CD8-positive, alpha-beta memory T cell (primary cell): ENCODE data around the gene TMEM91. TPM values are rescaled to one million over a fixed set of nuclear protein-coding genes. Genes with fewer than 3 reads are reported as not detected.

Experiments used
- CTCF ChIA-PET: fragments of 350-600 bp; sonication (Branson Sonifier 250); formaldehyde crosslinking; loops from one replicate; lab custom pipeline; 2021; ENCODE audit warnings: antibody characterized with exemption; lab: Charles Lee
- POLR2A ChIA-PET: fragments of 350-600 bp; sonication (Branson Sonifier 250); formaldehyde crosslinking; loops from one replicate; lab custom pipeline; 2021; ENCODE audit warnings: antibody characterized with exemption; lab: Charles Lee
- DNase-seq, 5 donors: peaks; one replicate each; pipeline versions ENCODE4 v3.0.0 to v3.0.0-alpha.2; 2020 to 2022; ENCODE audit warnings: mixed read lengths in 1 of 5
- H3K27ac ChIP-seq: one replicate; pipeline ENCODE4 v1.7.0; 2013; ENCODE audit warnings: low read depth, mild to moderate bottlenecking, low read length, moderate library complexity
- H3K27me3 ChIP-seq: 2 replicates; pipeline ENCODE4 v1.7.0; 2013; ENCODE audit warnings: low read length, mild to moderate bottlenecking; ENCODE audit not compliant: insufficient read depth, poor library complexity, severe bottlenecking
- H3K36me3 ChIP-seq: 2 replicates; pipeline ENCODE4 v1.7.0; 2013; ENCODE audit warnings: mild to moderate bottlenecking, low read length, moderate library complexity; ENCODE audit not compliant: insufficient read depth
- H3K4me1 ChIP-seq: 2 replicates; pipeline ENCODE4 v1.7.0; 2013; ENCODE audit warnings: mild to moderate bottlenecking, low read length, moderate library complexity; ENCODE audit not compliant: insufficient read depth
- H3K4me3 ChIP-seq: 2 replicates; pipeline ENCODE4 v1.7.0; 2013; ENCODE audit warnings: mild to moderate bottlenecking, low read length
- H3K9me3 ChIP-seq: 2 replicates; pipeline ENCODE4 v1.7.0; 2013; ENCODE audit warnings: mild to moderate bottlenecking, low read length
- H3K27ac Mint-ChIP-seq, 8 donors: one replicate each; pipeline ENCODE4 v1.8.0; 2020 to 2021; ENCODE audit warnings: mixed read lengths in 8 of 8, mild to moderate bottlenecking in 6 of 8, inconsistent platforms in 3 of 8, moderate library complexity in 3 of 8
- H3K27me3 Mint-ChIP-seq, 2 donors: one replicate each; pipeline ENCODE4 v1.8.0; 2020 to 2021; ENCODE audit warnings: mixed read lengths in 2 of 2, mild to moderate bottlenecking in 1 of 2, moderate library complexity in 1 of 2
- H3K36me3 Mint-ChIP-seq, 3 donors: one replicate each; pipeline ENCODE4 v1.8.0; 2020 to 2021; ENCODE audit warnings: mixed read lengths in 3 of 3, inconsistent platforms in 1 of 3, mild to moderate bottlenecking in 1 of 3
- H3K4me1 Mint-ChIP-seq, 3 donors: one replicate each; pipeline ENCODE4 v1.8.0; 2020 to 2021; ENCODE audit warnings: mixed read lengths in 3 of 3, inconsistent platforms in 1 of 3, mild to moderate bottlenecking in 1 of 3
- H3K4me3 Mint-ChIP-seq, 7 donors: one replicate each; pipeline ENCODE4 v1.8.0; 2020 to 2021; ENCODE audit warnings: mixed read lengths in 7 of 7, mild to moderate bottlenecking in 6 of 7, moderate library complexity in 4 of 7, inconsistent platforms in 2 of 7
- H3K9me3 Mint-ChIP-seq, 5 donors: one replicate each; pipeline ENCODE4 v1.8.0; 2020 to 2022; ENCODE audit warnings: mixed read lengths in 5 of 5, mild to moderate bottlenecking in 3 of 5, moderate library complexity in 2 of 5, inconsistent platforms in 1 of 5
- polyA plus RNA-seq: library from polyadenylated mRNA; unstranded; fragments of 300-500 nt; fragmentation: Illumina TruSeq; gene quantifications from one replicate; pipeline ENCODE4 v1.2.3, GENCODE V29; 2021
- total RNA-seq, 2 experiments: library from RNA; stranded (reverse); gene quantifications; one replicate each; pipeline ENCODE4 v1.2.3, GENCODE V29; 2021

Gene TMEM91
- total and polyA plus RNA-seq, 3 experiments from 2014 or later = 2.6 to 3.8 (median 3.7) TPM

DNA sequence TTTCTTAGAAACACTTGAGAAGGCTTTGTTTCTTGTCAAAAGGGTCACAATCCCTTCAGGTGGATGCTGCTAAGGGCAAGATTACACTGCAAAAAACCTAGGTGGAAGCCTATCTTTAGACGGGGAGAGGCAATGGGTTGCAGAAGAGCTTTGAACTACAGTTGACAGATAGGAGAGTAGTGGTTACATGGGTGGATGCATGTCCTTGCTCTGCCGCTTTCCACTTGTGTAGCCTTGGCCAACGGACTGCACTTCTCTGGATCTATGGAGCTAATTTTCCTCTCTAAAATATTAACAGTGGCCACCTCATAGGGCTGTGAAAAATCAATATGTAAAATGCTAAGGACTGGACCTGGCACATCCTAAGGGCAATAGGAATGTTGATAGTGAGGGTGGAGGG lies 22.3 kb downstream of the TMEM91 start:
- peaks cover 46 to 65% (median 53%) of the 10 kb centered on the region in 3 donors for H3K4me1 Mint-ChIP-seq
- peak overlapping the region; percentile 89 to 100 (median 100) for H3K27ac Mint-ChIP-seq
- H3K36me3 Mint-ChIP-seq = peaks cover 0 to 30% (median 0%) of the 10 kb centered on the region in 3 donors
- no peak for DNase-seq
- peak overlapping the region; percentile 97 for H3K4me3 ChIP-seq
- no peaks in the 10 kb centered on the region for H3K9me3 Mint-ChIP-seq
- H3K36me3 ChIP-seq = peaks cover 6% of the 10 kb centered on the region
- H3K4me3 Mint-ChIP-seq = peak overlapping the region; percentile 87 to 98 (median 97)
- peaks cover 27% of the 10 kb centered on the region for H3K4me1 ChIP-seq
- no peaks in the 10 kb centered on the region for H3K27me3 Mint-ChIP-seq
- ChIA-PET POLR2A (no interaction called here), CTCF (no interaction called here)
- peak overlapping the region; percentile 91 for H3K27ac ChIP-seq
- no peaks in the 10 kb centered on the region for H3K27me3 ChIP-seq
- no peaks in the 10 kb centered on the region for H3K9me3 ChIP-seq

DNA sequence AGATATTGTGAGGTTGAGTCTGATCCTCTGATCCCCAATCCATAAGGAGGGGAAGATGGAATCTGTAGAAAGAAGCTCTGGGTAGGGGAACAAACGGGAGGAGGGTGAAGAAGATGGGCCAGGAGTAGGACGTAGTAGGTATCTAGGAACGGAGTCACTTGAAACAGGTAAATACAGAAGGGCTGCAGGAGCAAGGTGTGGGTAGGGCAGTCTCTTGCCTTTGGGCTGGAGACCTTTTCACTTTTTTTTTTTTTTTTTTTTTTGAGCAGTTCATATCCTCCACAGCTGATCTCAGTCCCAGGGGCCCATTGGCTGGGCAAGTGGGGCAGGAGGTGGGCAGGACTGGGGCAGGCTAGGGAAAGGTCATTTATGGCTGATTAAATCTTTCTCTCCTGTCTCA lies 22.8 kb downstream of the TMEM91 start:
- no peak for DNase-seq
- H3K4me1 ChIP-seq = peaks cover 27% of the 10 kb centered on the region
- Mint-ChIP-seq H3K4me3 (peak overlapping the region; percentile 87 to 98 (median 97)), H3K4me1 (peaks cover 46 to 65% (median 53%) of the 10 kb centered on the region in 3 donors), H3K27ac (peak overlapping the region in 7 of 8 donors; percentile 6 to 100 (median 100)), H3K9me3 (no peaks in the 10 kb centered on the region), H3K36me3 (peaks cover 0 to 28% (median 0%) of the 10 kb centered on the region in 3 donors), H3K27me3 (no peaks in the 10 kb centered on the region)
- H3K4me3 ChIP-seq = peak overlapping the region; percentile 97
- H3K27ac ChIP-seq = peak overlapping the region; percentile 91
- no peaks in the 10 kb centered on the region for H3K27me3 ChIP-seq
- ChIA-PET CTCF (no interaction called here), POLR2A (interaction anchor here (1.1 kb wide), 1 partner anchor 14 kb away, joined by 3 read pairs; no protein-coding TSS in a partner anchor)
- peaks cover 6% of the 10 kb centered on the region for H3K36me3 ChIP-seq
- no peaks in the 10 kb centered on the region for H3K9me3 ChIP-seq

DNA sequence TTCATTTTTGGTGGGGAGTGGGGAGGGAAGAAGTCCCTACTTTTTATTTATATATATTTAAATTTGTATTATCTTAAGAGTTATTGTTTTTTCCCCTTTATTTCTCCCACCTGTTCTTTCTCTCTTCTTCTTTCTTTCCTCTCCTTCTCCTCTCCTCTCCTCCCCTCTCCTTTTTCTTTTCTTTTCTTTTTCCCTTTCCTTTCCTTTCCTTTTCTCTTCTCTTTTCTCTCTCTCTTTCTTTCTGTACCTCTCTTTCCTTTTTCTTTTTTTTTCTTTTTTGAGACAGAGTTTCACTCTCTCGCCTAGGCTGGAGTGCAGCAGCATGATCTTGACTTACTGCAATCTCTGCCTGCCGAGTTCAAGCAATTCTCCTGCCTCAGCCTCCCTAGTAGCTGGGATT lies 23.2 kb downstream of the TMEM91 start:
- H3K4me3 ChIP-seq = no peak overlapping the region
- DNase-seq = no peak
- Mint-ChIP-seq H3K36me3 (peaks cover 0 to 28% (median 0%) of the 10 kb centered on the region in 3 donors), H3K27ac (peak overlapping the region in 5 of 8 donors; percentile 36 to 96 (median 73)), H3K4me3 (peak overlapping the region in 6 of 7 donors; percentile 28 to 97 (median 96)), H3K4me1 (peaks cover 46 to 65% (median 53%) of the 10 kb centered on the region in 3 donors), H3K9me3 (no peaks in the 10 kb centered on the region), H3K27me3 (no peaks in the 10 kb centered on the region)
- H3K4me1 ChIP-seq = peaks cover 27% of the 10 kb centered on the region
- no peaks in the 10 kb centered on the region for H3K27me3 ChIP-seq
- no peaks in the 10 kb centered on the region for H3K9me3 ChIP-seq
- H3K36me3 ChIP-seq = peaks cover 6% of the 10 kb centered on the region
- H3K27ac ChIP-seq = no peak overlapping the region
- ChIA-PET POLR2A (interaction anchor here (1.1 kb wide), 1 partner anchor 15 kb away, joined by 3 read pairs; no protein-coding TSS in a partner anchor), CTCF (no interaction called here)

DNA sequence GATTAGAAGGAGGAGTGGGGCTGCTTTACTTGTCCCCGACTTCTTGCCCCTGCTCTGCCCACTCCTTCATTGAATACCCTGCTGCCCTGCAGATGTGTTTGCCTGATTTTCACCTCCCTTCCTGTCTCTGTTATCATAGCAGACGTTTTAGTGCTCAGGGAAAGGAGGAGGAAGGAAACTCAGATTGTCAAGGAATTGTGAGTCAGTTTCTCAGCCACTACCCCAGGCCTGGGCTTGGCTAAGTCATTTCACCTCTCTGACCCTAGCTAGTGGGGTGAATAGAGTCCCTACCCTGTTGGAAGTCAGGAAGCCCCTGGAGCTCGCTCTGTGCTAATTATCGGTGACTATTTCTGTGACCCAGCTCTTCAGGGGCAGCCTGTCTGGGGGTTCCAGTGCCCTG lies 25.1 kb downstream of the TMEM91 start:
- ChIA-PET POLR2A (no interaction called here), CTCF (interaction anchor here (1.2 kb wide), 1 partner anchor 36 kb away, joined by 4 read pairs; no protein-coding TSS in a partner anchor)
- no peak for DNase-seq

DNA sequence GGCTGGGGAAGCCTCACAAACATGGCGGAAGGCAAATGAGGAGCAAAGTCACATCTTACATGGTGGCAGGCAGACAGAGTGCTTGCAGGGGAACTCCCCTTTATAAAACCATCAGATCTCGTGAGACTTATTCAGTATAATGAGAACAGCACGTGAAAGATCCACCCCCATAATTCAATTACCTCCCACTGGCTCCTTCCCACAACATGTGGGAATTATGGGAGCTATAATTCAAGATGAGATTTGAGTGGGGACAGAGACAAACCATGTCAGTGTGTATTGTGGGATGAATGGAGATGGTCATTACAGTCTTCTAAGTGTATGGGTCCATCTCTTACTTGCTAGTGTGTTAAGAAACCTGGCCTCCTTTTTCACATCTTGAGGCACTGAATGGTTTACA lies 25.7 kb downstream of the TMEM91 start:
- Mint-ChIP-seq H3K27me3 (no peaks in the 10 kb centered on the region), H3K36me3 (peaks cover 0 to 30% (median under 1%) of the 10 kb centered on the region in 3 donors), H3K4me1 (peaks cover 31 to 54% (median 36%) of the 10 kb centered on the region in 3 donors), H3K27ac (peak overlapping the region in 2 of 8 donors; percentile 22 to 63), H3K9me3 (no peaks in the 10 kb centered on the region), H3K4me3 (peak overlapping the region in 1 of 7 donors; percentile 51)
- no peak overlapping the region for H3K4me3 ChIP-seq
- peaks cover 6% of the 10 kb centered on the region for H3K36me3 ChIP-seq
- no peak for DNase-seq
- no peaks in the 10 kb centered on the region for H3K9me3 ChIP-seq
- peaks cover 13% of the 10 kb centered on the region for H3K4me1 ChIP-seq
- POLR2A ChIA-PET = no interaction called here
- no peak overlapping the region for H3K27ac ChIP-seq
- H3K27me3 ChIP-seq = no peaks in the 10 kb centered on the region
- CTCF ChIA-PET = interaction anchor here (1.2 kb wide), 1 partner anchor 36 kb away, joined by 4 read pairs; no protein-coding TSS in a partner anchor

More for the DNA sequence above, 25.1 kb downstream of the TMEM91 start:
- H3K36me3 Mint-ChIP-seq = peaks cover 0 to 28% (median 0%) of the 10 kb centered on the region in 3 donors
- no peaks in the 10 kb centered on the region for H3K9me3 Mint-ChIP-seq
- peak overlapping the region in 2 of 8 donors; percentile 63 to 66 for H3K27ac Mint-ChIP-seq
- Histone ChIP-seq H3K27me3 (no peaks in the 10 kb centered on the region), H3K4me3 (no peak overlapping the region), H3K4me1 (peaks cover 14% of the 10 kb centered on the region), H3K36me3 (peaks cover 6% of the 10 kb centered on the region), H3K9me3 (no peaks in the 10 kb centered on the region), H3K27ac (no peak overlapping the region)
- H3K27me3 Mint-ChIP-seq = no peaks in the 10 kb centered on the region
- H3K4me1 Mint-ChIP-seq = peaks cover 35 to 56% (median 41%) of the 10 kb centered on the region in 3 donors
- H3K4me3 Mint-ChIP-seq = peak overlapping the region in 3 of 7 donors; percentile 17 to 51 (median 29)

DNA sequence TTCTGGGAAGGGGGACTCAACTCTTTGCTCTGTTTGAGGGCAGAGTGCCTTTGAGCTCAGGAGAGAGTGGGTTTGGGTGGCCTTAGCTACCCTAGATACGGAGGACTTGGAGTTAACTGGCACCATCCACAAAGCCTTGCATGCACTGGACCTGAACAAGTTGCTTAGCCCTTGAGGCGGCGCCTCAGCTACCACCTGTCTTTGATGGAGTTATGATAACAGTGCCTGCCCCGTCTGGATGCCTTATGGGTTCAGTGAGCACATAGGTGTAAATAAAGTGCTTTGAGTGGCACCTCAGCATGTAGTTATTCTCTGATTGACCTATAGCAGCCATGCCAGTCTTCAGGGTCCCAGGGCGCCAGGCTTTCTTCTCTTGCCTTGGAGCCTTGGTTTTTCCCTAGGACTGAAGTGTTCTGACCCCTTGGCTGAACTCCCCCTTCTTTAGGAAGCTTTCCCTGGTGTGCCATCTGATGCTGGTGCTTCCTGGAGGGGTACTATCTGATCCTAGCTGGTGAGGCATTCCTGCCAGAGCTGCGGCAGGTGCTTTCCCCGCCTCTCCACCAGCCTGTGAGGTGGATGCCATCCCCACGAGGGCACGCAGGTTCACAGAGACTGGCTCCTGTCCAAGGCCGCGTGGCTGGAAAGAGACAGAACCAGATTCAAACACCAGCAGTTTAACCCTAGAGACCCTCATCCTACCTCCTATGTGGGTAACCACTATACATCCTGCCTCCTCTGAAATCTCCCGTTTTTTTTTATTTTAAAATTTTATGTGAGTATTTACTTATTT lies 27.0 kb downstream of the TMEM91 start:
- peaks cover 0 to 26% (median 1%) of the 10 kb centered on the region in 3 donors for H3K36me3 Mint-ChIP-seq
- no peak overlapping the region for H3K4me3 ChIP-seq
- no peaks in the 10 kb centered on the region for H3K27me3 Mint-ChIP-seq
- peaks cover 21 to 41% (median 22%) of the 10 kb centered on the region in 3 donors for H3K4me1 Mint-ChIP-seq
- no peak overlapping the region for H3K27ac ChIP-seq
- H3K36me3 ChIP-seq = peaks cover 6% of the 10 kb centered on the region
- peak overlapping the region in 3 of 8 donors; percentile 68 to 84 (median 71) for H3K27ac Mint-ChIP-seq
- H3K9me3 Mint-ChIP-seq = no peaks in the 10 kb centered on the region
- POLR2A ChIA-PET = interaction anchor here (0.5 kb wide), 1 partner anchor 39 kb away, joined by 3 read pairs; no protein-coding TSS in a partner anchor
- H3K9me3 ChIP-seq = no peaks in the 10 kb centered on the region
- peaks cover 8% of the 10 kb centered on the region for H3K4me1 ChIP-seq
- peak overlapping the region in 1 of 7 donors; percentile 52 for H3K4me3 Mint-ChIP-seq
- no peaks in the 10 kb centered on the region for H3K27me3 ChIP-seq
- CTCF ChIA-PET = no interaction called here
- no peak for DNase-seq

DNA sequence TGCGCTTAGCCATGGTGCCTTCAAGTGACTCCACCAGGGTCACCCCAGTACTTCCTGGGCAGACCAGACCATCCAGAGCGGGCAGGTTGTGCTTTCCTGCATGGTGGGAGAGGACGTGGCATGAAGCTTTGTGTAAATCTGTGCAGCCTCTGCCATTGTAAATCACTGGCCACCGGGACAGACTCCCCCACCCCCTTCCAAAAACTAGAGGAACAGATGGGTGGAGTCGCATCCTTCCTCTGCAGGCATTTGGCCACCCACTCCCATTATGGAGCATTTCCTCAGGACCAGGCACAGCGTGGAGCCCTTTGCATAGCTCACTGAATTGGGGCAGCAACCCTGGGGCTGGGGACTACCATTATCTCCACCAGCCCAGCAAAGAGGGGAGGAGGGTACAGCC lies 29.4 kb downstream of the TMEM91 start:
- no peaks in the 10 kb centered on the region for H3K27me3 ChIP-seq
- no peaks in the 10 kb centered on the region for H3K27me3 Mint-ChIP-seq
- H3K9me3 Mint-ChIP-seq = no peaks in the 10 kb centered on the region
- POLR2A ChIA-PET = interaction anchor here (0.6 to 0.8 kb wide), 2 partner anchors 23 to 57 kb away, joined by 3 read pairs; no protein-coding TSS in a partner anchor
- peaks cover 5% of the 10 kb centered on the region for H3K4me1 ChIP-seq
- H3K4me3 Mint-ChIP-seq = no peak overlapping the region
- H3K36me3 ChIP-seq = peaks cover 6% of the 10 kb centered on the region
- CTCF ChIA-PET = no interaction called here
- H3K36me3 Mint-ChIP-seq = peaks cover 0 to 38% (median 1%) of the 10 kb centered on the region in 3 donors
- H3K4me3 ChIP-seq = no peak overlapping the region
- peaks cover 18 to 43% (median 23%) of the 10 kb centered on the region in 3 donors for H3K4me1 Mint-ChIP-seq
- DNase-seq = no peak
- H3K27ac Mint-ChIP-seq = peak overlapping the region in 2 of 8 donors; percentile 41 to 57
- no peaks in the 10 kb centered on the region for H3K9me3 ChIP-seq
- no peak overlapping the region for H3K27ac ChIP-seq
